Endothelial cell of umbilical vein (primary cell): ENCODE data around the gene SLC38A1. TPM values are rescaled to one million over a fixed set of nuclear protein-coding genes. Genes with fewer than 3 reads are reported as not detected.

Source experiments
- BruUV-seq: library from RNA; stranded (reverse); fragments of 400-500 nt; replicated peaks from 2 replicates; lab custom pipeline; 2021; lab: Mats Ljungman, UMichigan
- CTCF ChIA-PET: fragments of 300-600, 350-600 bp; sonication (Branson Sonifier 250); formaldehyde crosslinking; loops from one replicate; lab custom pipeline; 2021; ENCODE audit warnings: antibody characterized with exemption, inconsistent platforms; lab: Charles Lee
- POLR2A ChIA-PET: fragments of 300-600, 350-600 bp; sonication (Branson Sonifier 250); formaldehyde crosslinking; loops from one replicate; lab custom pipeline; 2021; ENCODE audit warnings: antibody characterized with exemption, inconsistent platforms; lab: Charles Lee
- DNase-seq: peaks from one replicate; pipeline ENCODE4 v3.0.0-alpha.2; 2011; ENCODE audit warnings: low read depth, low spot score
- FAIRE-seq: peaks from 2 replicates; lab custom pipeline; 2011; peaks lifted over from hg19 to GRCh38; lab: Jason Lieb, UNC
- H2AFZ ChIP-seq: 2 replicates; pipeline ENCODE4 v1.6.0; 2012; ENCODE audit warnings: low read depth, low read length, control low read depth, inconsistent platforms
- H3K27ac ChIP-seq: 2 replicates; pipeline ENCODE4 v1.5.1; 2011; ENCODE audit warnings: low read depth, mild to moderate bottlenecking, control low read depth, low read length, moderate library complexity; ENCODE audit not compliant: insufficient read depth
- H3K27me3 ChIP-seq, 2 experiments: 2 replicates each; pipeline versions ENCODE4 v1.6.0 to v1.6.1; 2011; ENCODE audit warnings: low read length in 2 of 2, mixed read lengths in 1 of 2; ENCODE audit not compliant: control insufficient read depth in 2 of 2, insufficient read depth in 2 of 2
- H3K36me3 ChIP-seq, 2 experiments: 2 replicates in 1 of 2; 3 replicates in 1 of 2; pipeline ENCODE4 v1.5.1; 2011; ENCODE audit warnings: low read length in 2 of 2, mild to moderate bottlenecking in 1 of 2, moderate library complexity in 1 of 2; ENCODE audit not compliant: control insufficient read depth in 2 of 2, insufficient read depth in 2 of 2; ENCODE audit errors: extremely low read depth in 1 of 2
- H3K4me1 ChIP-seq: 3 replicates; pipeline ENCODE4 v1.5.1; 2011; ENCODE audit warnings: mild to moderate bottlenecking, low read length; ENCODE audit not compliant: control insufficient read depth, insufficient read depth; ENCODE audit errors: extremely low read depth
- H3K4me2 ChIP-seq: 2 replicates; pipeline ENCODE4 v1.6.1; 2011; ENCODE audit warnings: low read length, control low read depth, mixed read lengths; ENCODE audit not compliant: insufficient read depth
- H3K4me3 ChIP-seq, 3 experiments: fragments of 200-600 bp in 1 of 3; sonication (generic), shearing (Covaris generic) in 1 of 3; replicated peaks in 1 of 3; 2 replicates each; pipeline ENCODE4 v1.5.1; 2011 to 2016; ENCODE audit warnings: control low read depth in 3 of 3, low read length in 3 of 3, mild to moderate bottlenecking in 2 of 3, inconsistent platforms in 1 of 3, low read depth in 1 of 3, moderate library complexity in 1 of 3; ENCODE audit not compliant: insufficient read depth in 1 of 3
- H3K79me2 ChIP-seq: 2 replicates; pipeline ENCODE4 v1.6.0; 2012; ENCODE audit warnings: low read length, inconsistent platforms; ENCODE audit not compliant: control insufficient read depth, insufficient read depth
- H3K9ac ChIP-seq: replicated peaks from 2 replicates; pipeline ENCODE3; 2011; ENCODE audit warnings: low read length, control low read depth; ENCODE audit not compliant: insufficient read depth; ENCODE audit errors: extremely low read depth
- H3K9me1 ChIP-seq: replicated peaks from 3 replicates; pipeline ENCODE4 v1.6.0; 2011; ENCODE audit warnings: mild to moderate bottlenecking, low read length; ENCODE audit not compliant: control insufficient read depth, insufficient read depth; ENCODE audit errors: extremely low read depth
- H3K9me3 ChIP-seq: replicated peaks from 2 replicates; pipeline ENCODE4 v1.5.1; 2012; ENCODE audit warnings: low read length, inconsistent platforms; ENCODE audit not compliant: control insufficient read depth, insufficient read depth
- H4K20me1 ChIP-seq: replicated peaks from 2 replicates; pipeline ENCODE3; 2011; ENCODE audit warnings: mild to moderate bottlenecking, low read length; ENCODE audit not compliant: control insufficient read depth, insufficient read depth; ENCODE audit errors: extremely low read depth
- EZH2 ChIP-seq: IDR thresholded peaks from 2 replicates; pipeline ENCODE4 v1.6.1; 2012; ENCODE audit warnings: borderline replicate concordance, low read depth, mild to moderate bottlenecking, moderate library complexity, low read length, inconsistent platforms; ENCODE audit not compliant: severe bottlenecking
- FOS ChIP-seq: IDR thresholded peaks from 2 replicates; pipeline ENCODE4 v1.6.1; 2011; ENCODE audit warnings: mild to moderate bottlenecking, low read length, moderate library complexity, borderline replicate concordance; ENCODE audit not compliant: insufficient read depth
- GATA2 ChIP-seq: IDR thresholded peaks from 2 replicates; pipeline ENCODE4 v1.7.0; 2011; ENCODE audit warnings: low read depth, mild to moderate bottlenecking, moderate library complexity, mixed read lengths, low read length; ENCODE audit not compliant: insufficient read length, insufficient read depth
- JUN ChIP-seq: IDR thresholded peaks from 2 replicates; pipeline ENCODE4 v1.6.1; 2011; ENCODE audit warnings: borderline replicate concordance, low read depth; ENCODE audit not compliant: insufficient read length, insufficient read depth
- MYC ChIP-seq: IDR thresholded peaks from one replicate; pipeline ENCODE4 v1.6.1; 2011; ENCODE audit warnings: mild to moderate bottlenecking, low read depth, low read length
- POLR2A ChIP-seq: IDR thresholded peaks from 2 replicates; pipeline ENCODE4 v1.6.1; 2012; ENCODE audit warnings: low read depth, mild to moderate bottlenecking, control low read depth, low read length
- POLR2AphosphoS5 ChIP-seq: IDR thresholded peaks from 2 replicates; pipeline ENCODE4 v1.6.1; 2012; ENCODE audit warnings: low read depth, mild to moderate bottlenecking, control low read depth, low read length, moderate library complexity; ENCODE audit not compliant: insufficient read depth
- dilution Hi-C: fragments of 300-500 bp; cut with MboI; formaldehyde crosslinking; loops from one replicate; pipeline ENCODE4 v1.15.0; 2019; ENCODE audit warnings: low sequenced_read_pairs; ENCODE audit not compliant: extremely low pct_ligation_motif_present
- intact Hi-C: fragments of 100-400 bp; cut with micrococcal nuclease; formaldehyde crosslinking; loops from one replicate; pipeline ENCODE4 v1.10.0; 2022
- polyA plus RNA-seq, 4 experiments: library from polyadenylated mRNA; depleted of rRNA in 3 of 4; stranded (reverse) in 3 of 4; unstranded in 1 of 4; fragments of >200 nt; gene quantifications; 2 replicates each; pipeline versions ENCODE4 v1.2.1 to v1.2.3, GENCODE V29; 2011 to 2012; ENCODE audit warnings: missing spikeins in 1 of 4
- total RNA-seq: library from RNA; stranded (reverse); gene quantifications from 2 replicates; pipeline ENCODE4 v1.2.3, GENCODE V29; 2021
- TF ChIP-seq, protein P1 (sequence below), 2 donors: IDR thresholded peaks; 1 replicate in 1 of 2; 2 replicates in 1 of 2; pipeline ENCODE4 v1.5.1; 2011; ENCODE audit warnings: low read length in 2 of 2, mild to moderate bottlenecking in 2 of 2, moderate library complexity in 2 of 2, control low read depth in 1 of 2, inconsistent platforms in 1 of 2, low read depth in 1 of 2; ENCODE audit not compliant: insufficient read depth in 1 of 2; ENCODE audit errors: extremely low read depth in 1 of 2
- TF ChIP-seq, protein P2 (sequence below): IDR thresholded peaks from 2 replicates; pipeline ENCODE4 v1.6.1; 2011; ENCODE audit not compliant: insufficient read depth, insufficient read length

SLC38A1 gene
- total and polyA plus RNA-seq, 2 donors (not counting 3 experiments of a cell fraction or from before 2014, with no cell fraction given), result 23.6 to 86.4 TPM

DNA sequence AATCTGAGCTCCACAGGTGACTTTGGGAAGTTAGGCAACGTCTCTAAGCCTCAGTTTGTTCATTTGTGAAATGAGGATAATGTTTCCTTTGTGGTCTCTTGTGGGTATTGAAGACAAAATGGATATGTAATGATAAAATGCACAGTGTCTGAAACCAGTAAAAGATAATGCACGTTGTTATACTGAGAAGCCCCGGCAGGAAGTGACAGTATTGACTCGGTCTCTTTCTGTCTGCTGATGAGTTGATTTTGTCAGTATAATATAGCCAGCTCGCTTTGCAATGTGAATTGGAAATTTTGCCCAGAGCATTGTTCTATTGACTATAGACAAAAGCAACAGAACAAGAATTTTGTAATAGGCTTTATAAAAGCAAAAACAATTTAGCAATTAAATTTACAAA is 49.2 kb upstream of the SLC38A1 start:
- H4K20me1 ChIP-seq, result no peaks in the 10 kb centered on the region
- no peak overlapping the region for H3K4me2 ChIP-seq
- H3K36me3 ChIP-seq, result no peaks in the 10 kb centered on the region
- POLR2A ChIA-PET, result no interaction called here
- no peak overlapping the region for H3K4me3 ChIP-seq
- CTCF ChIA-PET, result interaction anchor here (2.5 kb wide), 1 partner anchor 193 kb away, joined by 5 read pairs; no protein-coding TSS in a partner anchor
- H3K9me3 ChIP-seq, result no peaks in the 10 kb centered on the region
- no peak for TF ChIP-seq FOS
- TF ChIP-seq EZH2, result no peak
- no peak for TF ChIP-seq GATA2
- TF ChIP-seq MYC, result no peak
- no peak for TF ChIP-seq JUN
- no peak for TF ChIP-seq POLR2AphosphoS5
- TF ChIP-seq, protein P1, sequence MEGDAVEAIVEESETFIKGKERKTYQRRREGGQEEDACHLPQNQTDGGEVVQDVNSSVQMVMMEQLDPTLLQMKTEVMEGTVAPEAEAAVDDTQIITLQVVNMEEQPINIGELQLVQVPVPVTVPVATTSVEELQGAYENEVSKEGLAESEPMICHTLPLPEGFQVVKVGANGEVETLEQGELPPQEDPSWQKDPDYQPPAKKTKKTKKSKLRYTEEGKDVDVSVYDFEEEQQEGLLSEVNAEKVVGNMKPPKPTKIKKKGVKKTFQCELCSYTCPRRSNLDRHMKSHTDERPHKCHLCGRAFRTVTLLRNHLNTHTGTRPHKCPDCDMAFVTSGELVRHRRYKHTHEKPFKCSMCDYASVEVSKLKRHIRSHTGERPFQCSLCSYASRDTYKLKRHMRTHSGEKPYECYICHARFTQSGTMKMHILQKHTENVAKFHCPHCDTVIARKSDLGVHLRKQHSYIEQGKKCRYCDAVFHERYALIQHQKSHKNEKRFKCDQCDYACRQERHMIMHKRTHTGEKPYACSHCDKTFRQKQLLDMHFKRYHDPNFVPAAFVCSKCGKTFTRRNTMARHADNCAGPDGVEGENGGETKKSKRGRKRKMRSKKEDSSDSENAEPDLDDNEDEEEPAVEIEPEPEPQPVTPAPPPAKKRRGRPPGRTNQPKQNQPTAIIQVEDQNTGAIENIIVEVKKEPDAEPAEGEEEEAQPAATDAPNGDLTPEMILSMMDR (IDR thresholded peaks at IDR 0.05; ENCODE audit: extremely low read depth in 1 of 2, insufficient read depth in 1 of 2, low read depth in 1 of 2, low read length in 2 of 2), result no peak
- TF ChIP-seq, protein P2, sequence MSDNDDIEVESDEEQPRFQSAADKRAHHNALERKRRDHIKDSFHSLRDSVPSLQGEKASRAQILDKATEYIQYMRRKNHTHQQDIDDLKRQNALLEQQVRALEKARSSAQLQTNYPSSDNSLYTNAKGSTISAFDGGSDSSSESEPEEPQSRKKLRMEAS, result no peak
- no peak for TF ChIP-seq POLR2A
- H2AFZ ChIP-seq, result no peak overlapping the region
- no peak overlapping the region for H3K27ac ChIP-seq
- H3K27me3 ChIP-seq, result no peaks in the 10 kb centered on the region
- FAIRE-seq, result no peak
- dilution Hi-C loops (no loop called here), intact Hi-C loops (no loop called here)
- no TSS peak for BruUV-seq
- H3K9me1 ChIP-seq, result no peaks in the 10 kb centered on the region
- H3K79me2 ChIP-seq, result no peaks in the 10 kb centered on the region
- H3K4me1 ChIP-seq, result peaks cover 10% of the 10 kb centered on the region
- no peak overlapping the region for H3K9ac ChIP-seq
- DNase-seq, result no peak
